Neural cell (in vitro differentiated cells): Measurements from ENCODE around the gene MED15. TPM values are rescaled to one million over a fixed set of nuclear protein-coding genes. Genes with fewer than 3 reads are reported as not detected.

Source experiments
- H2AFZ ChIP-seq: fragments of 200-600, 300-800 bp; sonication (generic), shearing (Covaris generic); 2 replicates; pipeline ENCODE4 v1.6.0; 2014; ENCODE audit warnings: low read depth, mild to moderate bottlenecking, antibody characterized with exemption, low read length, moderate library complexity
- H3F3A ChIP-seq: fragments of 200-600 bp; shearing (Covaris generic); 2 replicates; pipeline ENCODE4 v1.6.1; 2016; ENCODE audit warnings: mild to moderate bottlenecking, moderate library complexity, mixed read lengths, antibody characterized with exemption, low read length; ENCODE audit not compliant: insufficient read depth, poor library complexity, severe bottlenecking
- H3K27ac ChIP-seq: fragments of 200-600, 300-800 bp; sonication (generic), shearing (Covaris generic); 2 replicates; pipeline ENCODE4 v1.5.1; 2014; ENCODE audit warnings: mild to moderate bottlenecking, low read length, moderate library complexity
- H3K27me3 ChIP-seq: fragments of 300-800, 200-600 bp; sonication (generic), shearing (Covaris generic); 2 replicates; pipeline ENCODE4 v1.6.0; 2014; ENCODE audit warnings: mild to moderate bottlenecking, low read depth, low read length, moderate library complexity; ENCODE audit not compliant: insufficient read depth
- H3K36me3 ChIP-seq: fragments of 300-800, 200-600 bp; sonication (generic), shearing (Covaris generic); 2 replicates; pipeline ENCODE4 v1.5.1; 2014; ENCODE audit warnings: mild to moderate bottlenecking, antibody characterized with exemption, low read length, moderate library complexity; ENCODE audit not compliant: insufficient read depth
- H3K4me2 ChIP-seq: fragments of 300-800, 200-600 bp; sonication (generic), shearing (Covaris generic); 2 replicates; pipeline ENCODE4 v1.6.0; 2014; ENCODE audit warnings: mild to moderate bottlenecking, low read length
- H3K4me3 ChIP-seq: fragments of 300-800, 200-600 bp; sonication (generic), shearing (Covaris generic); 2 replicates; pipeline ENCODE4 v1.5.1; 2014; ENCODE audit warnings: mild to moderate bottlenecking, low read length, moderate library complexity
- H3K79me2 ChIP-seq: fragments of 200-600 bp; shearing (Covaris generic); replicated peaks from 2 replicates; pipeline ENCODE4 v1.6.0; 2014; ENCODE audit warnings: mild to moderate bottlenecking, low read length, moderate library complexity; ENCODE audit not compliant: insufficient read depth
- H3K9ac ChIP-seq: fragments of 300-800, 200-600 bp; sonication (generic), shearing (Covaris generic); 2 replicates; pipeline ENCODE4 v1.6.1; 2016; ENCODE audit warnings: mild to moderate bottlenecking, low read length, mixed read lengths
- H3K9me2 ChIP-seq: fragments of 200-600 bp; shearing (Covaris generic); 2 replicates; pipeline ENCODE4 v1.6.1; 2016; ENCODE audit warnings: mild to moderate bottlenecking, low read length, mixed read lengths; ENCODE audit not compliant: insufficient read depth
- H3K9me3 ChIP-seq: fragments of 200-600, 300-800 bp; sonication (generic), shearing (Covaris generic); 2 replicates; pipeline ENCODE4 v1.6.1; 2016; ENCODE audit warnings: mild to moderate bottlenecking, mixed run types, low read length, moderate library complexity, mixed read lengths
- H4K20me1 ChIP-seq: fragments of 200-600 bp; shearing (Covaris generic); 2 replicates; pipeline ENCODE4 v1.6.1; 2016; ENCODE audit warnings: mild to moderate bottlenecking, mixed run types; ENCODE audit not compliant: insufficient read depth
- EP300 ChIP-seq: fragments of 450-650 bp; conservative IDR thresholded peaks from 2 replicates; pipeline ENCODE4 v1.6.1; 2014; ENCODE audit warnings: antibody characterized with exemption, mild to moderate bottlenecking, moderate library complexity; ENCODE audit not compliant: poor library complexity, severe bottlenecking
- EZH2 ChIP-seq: fragments of 200-600, 300-800 bp; shearing (Covaris generic), sonication (generic); IDR thresholded peaks from 2 replicates; pipeline ENCODE4 v1.6.1; 2014; ENCODE audit warnings: antibody characterized with exemption, low read length, borderline replicate concordance, mild to moderate bottlenecking; ENCODE audit not compliant: insufficient read depth, poor library complexity, severe bottlenecking
- MXI1 ChIP-seq: fragments of 450-650 bp; conservative IDR thresholded peaks from 2 replicates; pipeline ENCODE4 v1.6.1; 2014; ENCODE audit warnings: antibody characterized with exemption, mild to moderate bottlenecking; ENCODE audit not compliant: poor library complexity, severe bottlenecking
- POLR2AphosphoS5 ChIP-seq: IDR thresholded peaks from 2 replicates; pipeline ENCODE4 v1.6.1; 2012
- RAD21 ChIP-seq: fragments of 450-650 bp; conservative IDR thresholded peaks from 2 replicates; pipeline ENCODE4 v1.6.1; 2014; ENCODE audit warnings: antibody characterized with exemption, mild to moderate bottlenecking, moderate library complexity
- SMC3 ChIP-seq: fragments of 450-650 bp; conservative IDR thresholded peaks from 2 replicates; pipeline ENCODE4 v1.6.1; 2014; ENCODE audit warnings: antibody characterized with exemption, mild to moderate bottlenecking, moderate library complexity; ENCODE audit not compliant: poor library complexity
- TAF1 ChIP-seq: IDR thresholded peaks from 2 replicates; pipeline ENCODE4 v1.6.1; 2012; ENCODE audit warnings: low read depth
- polyA plus RNA-seq: library from polyadenylated mRNA; depleted of rRNA; stranded (reverse); fragments of >200 nt; gene quantifications from 2 replicates; pipeline ENCODE4 v1.2.3, GENCODE V29; 2014
- TF ChIP-seq, protein P1 (sequence below): fragments of 450-650 bp; IDR thresholded peaks from 2 replicates; pipeline ENCODE4 v1.5.1; 2014; ENCODE audit warnings: antibody characterized with exemption, mild to moderate bottlenecking, moderate library complexity; ENCODE audit not compliant: poor library complexity, severe bottlenecking
- TF ChIP-seq, protein P2 (sequence below): IDR thresholded peaks from 2 replicates; pipeline ENCODE4 v1.6.1; 2012; ENCODE audit warnings: borderline replicate concordance

Gene MED15
- polyA plus RNA-seq, 1 donor from 2014 or later = 13.2 TPM

DNA sequence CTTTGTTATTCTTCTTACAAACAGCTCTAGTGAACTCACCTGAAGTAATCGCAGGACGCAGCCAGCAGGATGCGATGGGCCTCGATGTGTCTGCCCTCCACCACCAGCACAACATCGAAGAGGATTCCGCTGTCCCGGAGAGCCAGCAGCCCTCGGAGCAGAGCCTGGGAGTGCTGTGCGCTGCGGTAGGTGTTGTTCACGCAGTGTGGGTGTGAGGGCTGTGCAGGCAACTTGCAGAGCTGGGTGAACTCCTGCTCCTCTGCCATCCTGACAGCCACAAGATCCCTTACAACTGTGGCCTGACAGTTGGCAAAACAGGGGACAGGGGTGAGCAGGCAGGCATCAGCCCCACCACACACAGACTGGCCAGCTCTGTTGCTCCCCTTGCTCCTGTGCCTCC lies 18.5 kb upstream of the MED15 start:
- no peak overlapping the region for H2AFZ ChIP-seq
- no peak overlapping the region for H3K9ac ChIP-seq
- H3K79me2 ChIP-seq = peaks cover 23% of the 10 kb centered on the region
- no peaks in the 10 kb centered on the region for H3K36me3 ChIP-seq
- no peak overlapping the region for H3K27ac ChIP-seq
- no peaks in the 10 kb centered on the region for H3K27me3 ChIP-seq
- H3K9me3 ChIP-seq = no peaks in the 10 kb centered on the region
- H3F3A ChIP-seq = no peaks in the 10 kb centered on the region
- no peaks in the 10 kb centered on the region for H3K9me2 ChIP-seq
- TF ChIP-seq SMC3 (no peak), RAD21 (no peak)
- H4K20me1 ChIP-seq = no peaks in the 10 kb centered on the region
- H3K4me2 ChIP-seq = no peak overlapping the region
- no peak overlapping the region for H3K4me3 ChIP-seq

DNA sequence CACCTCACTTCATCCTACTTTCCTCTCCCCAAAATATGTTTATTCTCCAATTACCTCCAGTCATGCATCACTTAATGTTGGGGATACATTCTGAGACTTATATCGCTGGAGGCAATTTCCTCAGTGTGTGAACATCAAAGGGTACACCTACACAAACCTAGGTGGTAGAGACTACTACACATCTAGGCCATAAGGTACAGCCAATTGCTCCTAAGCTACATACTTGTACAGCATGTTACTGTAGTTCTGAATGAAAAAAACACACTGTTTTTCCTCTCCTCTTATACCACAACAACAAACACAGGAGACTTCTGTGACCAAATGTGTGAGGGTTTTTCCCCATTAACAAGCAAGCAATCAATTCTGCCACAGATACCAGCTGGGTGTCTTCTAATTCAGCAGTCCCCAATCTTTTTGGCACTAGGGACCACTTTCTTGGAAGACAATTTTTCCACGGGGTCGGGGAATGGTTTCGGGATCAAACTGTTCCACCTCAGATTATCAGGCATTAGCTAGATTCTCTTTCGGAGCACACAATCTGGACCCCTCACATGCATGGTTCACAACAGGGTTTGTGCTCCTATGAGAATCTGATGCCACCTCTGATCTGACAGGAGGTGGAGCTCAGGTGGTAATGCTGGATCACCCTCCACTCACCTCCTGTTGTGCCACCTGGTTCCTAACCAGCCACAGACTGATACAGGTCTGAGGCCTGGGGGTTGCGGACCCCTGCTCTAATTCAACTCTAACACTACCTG lies 17.0 kb upstream of the MED15 start:
- Histone ChIP-seq H3K9me2 (no peaks in the 10 kb centered on the region), H3K27me3 (no peaks in the 10 kb centered on the region), H3K27ac (no peak overlapping the region), H3K9me3 (no peaks in the 10 kb centered on the region), H4K20me1 (no peaks in the 10 kb centered on the region), H3K36me3 (no peaks in the 10 kb centered on the region), H2AFZ (no peak overlapping the region), H3K4me2 (no peak overlapping the region), H3K9ac (no peak overlapping the region), H3F3A (no peaks in the 10 kb centered on the region), H3K4me3 (no peak overlapping the region), H3K79me2 (peaks cover 32% of the 10 kb centered on the region)
- TF ChIP-seq, protein P1, sequence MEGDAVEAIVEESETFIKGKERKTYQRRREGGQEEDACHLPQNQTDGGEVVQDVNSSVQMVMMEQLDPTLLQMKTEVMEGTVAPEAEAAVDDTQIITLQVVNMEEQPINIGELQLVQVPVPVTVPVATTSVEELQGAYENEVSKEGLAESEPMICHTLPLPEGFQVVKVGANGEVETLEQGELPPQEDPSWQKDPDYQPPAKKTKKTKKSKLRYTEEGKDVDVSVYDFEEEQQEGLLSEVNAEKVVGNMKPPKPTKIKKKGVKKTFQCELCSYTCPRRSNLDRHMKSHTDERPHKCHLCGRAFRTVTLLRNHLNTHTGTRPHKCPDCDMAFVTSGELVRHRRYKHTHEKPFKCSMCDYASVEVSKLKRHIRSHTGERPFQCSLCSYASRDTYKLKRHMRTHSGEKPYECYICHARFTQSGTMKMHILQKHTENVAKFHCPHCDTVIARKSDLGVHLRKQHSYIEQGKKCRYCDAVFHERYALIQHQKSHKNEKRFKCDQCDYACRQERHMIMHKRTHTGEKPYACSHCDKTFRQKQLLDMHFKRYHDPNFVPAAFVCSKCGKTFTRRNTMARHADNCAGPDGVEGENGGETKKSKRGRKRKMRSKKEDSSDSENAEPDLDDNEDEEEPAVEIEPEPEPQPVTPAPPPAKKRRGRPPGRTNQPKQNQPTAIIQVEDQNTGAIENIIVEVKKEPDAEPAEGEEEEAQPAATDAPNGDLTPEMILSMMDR = no peak
- no peak for TF ChIP-seq TAF1
- no peak for TF ChIP-seq MXI1
- no peak for TF ChIP-seq EZH2
- no peak for TF ChIP-seq EP300
- no peak for TF ChIP-seq RAD21
- TF ChIP-seq POLR2AphosphoS5 = no peak
- TF ChIP-seq, protein P2, sequence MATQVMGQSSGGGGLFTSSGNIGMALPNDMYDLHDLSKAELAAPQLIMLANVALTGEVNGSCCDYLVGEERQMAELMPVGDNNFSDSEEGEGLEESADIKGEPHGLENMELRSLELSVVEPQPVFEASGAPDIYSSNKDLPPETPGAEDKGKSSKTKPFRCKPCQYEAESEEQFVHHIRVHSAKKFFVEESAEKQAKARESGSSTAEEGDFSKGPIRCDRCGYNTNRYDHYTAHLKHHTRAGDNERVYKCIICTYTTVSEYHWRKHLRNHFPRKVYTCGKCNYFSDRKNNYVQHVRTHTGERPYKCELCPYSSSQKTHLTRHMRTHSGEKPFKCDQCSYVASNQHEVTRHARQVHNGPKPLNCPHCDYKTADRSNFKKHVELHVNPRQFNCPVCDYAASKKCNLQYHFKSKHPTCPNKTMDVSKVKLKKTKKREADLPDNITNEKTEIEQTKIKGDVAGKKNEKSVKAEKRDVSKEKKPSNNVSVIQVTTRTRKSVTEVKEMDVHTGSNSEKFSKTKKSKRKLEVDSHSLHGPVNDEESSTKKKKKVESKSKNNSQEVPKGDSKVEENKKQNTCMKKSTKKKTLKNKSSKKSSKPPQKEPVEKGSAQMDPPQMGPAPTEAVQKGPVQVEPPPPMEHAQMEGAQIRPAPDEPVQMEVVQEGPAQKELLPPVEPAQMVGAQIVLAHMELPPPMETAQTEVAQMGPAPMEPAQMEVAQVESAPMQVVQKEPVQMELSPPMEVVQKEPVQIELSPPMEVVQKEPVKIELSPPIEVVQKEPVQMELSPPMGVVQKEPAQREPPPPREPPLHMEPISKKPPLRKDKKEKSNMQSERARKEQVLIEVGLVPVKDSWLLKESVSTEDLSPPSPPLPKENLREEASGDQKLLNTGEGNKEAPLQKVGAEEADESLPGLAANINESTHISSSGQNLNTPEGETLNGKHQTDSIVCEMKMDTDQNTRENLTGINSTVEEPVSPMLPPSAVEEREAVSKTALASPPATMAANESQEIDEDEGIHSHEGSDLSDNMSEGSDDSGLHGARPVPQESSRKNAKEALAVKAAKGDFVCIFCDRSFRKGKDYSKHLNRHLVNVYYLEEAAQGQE = no peak
- no peak for TF ChIP-seq SMC3
